ENCODE results near the gene NOS1AP.

Gene NOS1AP

DNA sequence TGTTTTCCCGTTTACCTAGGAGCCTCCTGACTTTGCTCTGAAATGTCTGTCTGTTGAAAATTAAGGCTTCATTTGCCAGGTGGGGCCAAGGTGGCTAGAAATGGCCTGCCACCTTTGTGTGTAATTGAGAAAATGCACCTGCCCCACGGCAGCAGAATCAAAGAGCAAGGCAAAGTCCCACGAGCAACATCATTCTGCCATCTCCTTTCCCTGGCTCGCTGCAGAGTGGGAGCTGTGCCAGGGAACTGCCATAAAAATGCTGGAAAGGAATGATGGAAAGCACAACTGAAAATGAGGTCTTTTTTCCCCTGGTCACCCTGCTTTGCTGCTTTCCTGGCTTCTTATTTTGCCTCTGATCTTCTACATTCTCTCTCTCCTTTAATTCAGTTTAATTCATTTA, 40.3 kb upstream of the NOS1AP start:
- no peaks in the 10 kb centered on the region for H3F3A ChIP-seq (ENCODE audit: insufficient read depth, low read length)
- no peak overlapping the region for H2AFZ ChIP-seq (ENCODE audit: low read length)
- no peak for DNase-seq
- H3K9me3 ChIP-seq (replicated peaks; ENCODE audit: insufficient read depth, low read length), result no peaks in the 10 kb centered on the region
- no peaks in the 10 kb centered on the region for H4K20me1 ChIP-seq (ENCODE audit: insufficient read depth, low read length)
- no peaks in the 10 kb centered on the region for H3K79me2 ChIP-seq (ENCODE audit: low read length)
- H3K4me3 ChIP-seq (ENCODE audit: low read length), result no peak overlapping the region
- no peaks in the 10 kb centered on the region for H3K36me3 ChIP-seq (replicated peaks; ENCODE audit: insufficient read depth, low read length)
- no peak overlapping the region for H3K4me2 ChIP-seq (ENCODE audit: low read depth, low read length)
- no peak overlapping the region for H3K27ac ChIP-seq (ENCODE audit: low read length)
- no peaks in the 10 kb centered on the region for H3K9me2 ChIP-seq (replicated peaks; ENCODE audit: insufficient read depth, low read length)
- H3K27me3 ChIP-seq (replicated peaks; ENCODE audit: insufficient read depth, low read length), result 0 out of 2 replicates have a peak, but pooled peaks cover 5% of the 10 kb centered on the region
- H3K9ac ChIP-seq (ENCODE audit: low read length), result no peak overlapping the region
- no peaks in the 10 kb centered on the region for H3K4me1 ChIP-seq (ENCODE audit: low read length)
- TF ChIP-seq, protein P1, sequence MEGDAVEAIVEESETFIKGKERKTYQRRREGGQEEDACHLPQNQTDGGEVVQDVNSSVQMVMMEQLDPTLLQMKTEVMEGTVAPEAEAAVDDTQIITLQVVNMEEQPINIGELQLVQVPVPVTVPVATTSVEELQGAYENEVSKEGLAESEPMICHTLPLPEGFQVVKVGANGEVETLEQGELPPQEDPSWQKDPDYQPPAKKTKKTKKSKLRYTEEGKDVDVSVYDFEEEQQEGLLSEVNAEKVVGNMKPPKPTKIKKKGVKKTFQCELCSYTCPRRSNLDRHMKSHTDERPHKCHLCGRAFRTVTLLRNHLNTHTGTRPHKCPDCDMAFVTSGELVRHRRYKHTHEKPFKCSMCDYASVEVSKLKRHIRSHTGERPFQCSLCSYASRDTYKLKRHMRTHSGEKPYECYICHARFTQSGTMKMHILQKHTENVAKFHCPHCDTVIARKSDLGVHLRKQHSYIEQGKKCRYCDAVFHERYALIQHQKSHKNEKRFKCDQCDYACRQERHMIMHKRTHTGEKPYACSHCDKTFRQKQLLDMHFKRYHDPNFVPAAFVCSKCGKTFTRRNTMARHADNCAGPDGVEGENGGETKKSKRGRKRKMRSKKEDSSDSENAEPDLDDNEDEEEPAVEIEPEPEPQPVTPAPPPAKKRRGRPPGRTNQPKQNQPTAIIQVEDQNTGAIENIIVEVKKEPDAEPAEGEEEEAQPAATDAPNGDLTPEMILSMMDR (IDR thresholded peaks at IDR 0.05; ENCODE audit: low read length), result no peak
- TF ChIP-seq EZH2phosphoT487 (IDR thresholded peaks at IDR 0.05; ENCODE audit: low read length) (no peak), EZH2 (optimal IDR thresholded peaks at IDR 0.05; ENCODE audit: low read depth, low read length) (no peak)

GRCh38 chr1:162030759-162031280, 38.7 kb upstream of the NOS1AP start:
- no peak for DNase-seq
- H3K9ac ChIP-seq (ENCODE audit: low read length), result no peak overlapping the region
- TF ChIP-seq EZH2phosphoT487 (IDR thresholded peaks at IDR 0.05; ENCODE audit: low read length) (no peak), EZH2 (optimal IDR thresholded peaks at IDR 0.05; ENCODE audit: low read depth, low read length) (no peak)
- TF ChIP-seq, protein P1 (IDR thresholded peaks at IDR 0.05; ENCODE audit: low read length), result no peak

GRCh38 chr1:162033428-162033827, 36.1 kb upstream of the NOS1AP start:
- no peak overlapping the region for H2AFZ ChIP-seq (ENCODE audit: low read length)
- H3K4me3 ChIP-seq (ENCODE audit: low read length), result no peak overlapping the region
- no peak overlapping the region for H3K27ac ChIP-seq (ENCODE audit: low read length)
- H3K9me2 ChIP-seq (replicated peaks; ENCODE audit: insufficient read depth, low read length), result no peaks in the 10 kb centered on the region
- no peaks in the 10 kb centered on the region for H3K79me2 ChIP-seq (ENCODE audit: low read length)
- no peaks in the 10 kb centered on the region for H3K36me3 ChIP-seq (replicated peaks; ENCODE audit: insufficient read depth, low read length)
- no peaks in the 10 kb centered on the region for H3K9me3 ChIP-seq (replicated peaks; ENCODE audit: insufficient read depth, low read length)
- no peak for DNase-seq
- peaks cover 26% of the 10 kb centered on the region for H3K4me1 ChIP-seq (ENCODE audit: low read length)
- H3F3A ChIP-seq (ENCODE audit: insufficient read depth, low read length), result 0 out of 2 replicates have a peak, but pooled peaks cover 4% of the 10 kb centered on the region
- H4K20me1 ChIP-seq (ENCODE audit: insufficient read depth, low read length), result no peaks in the 10 kb centered on the region
- no peak overlapping the region for H3K9ac ChIP-seq (ENCODE audit: low read length)
- no peak overlapping the region for H3K4me2 ChIP-seq (ENCODE audit: low read depth, low read length)
- TF ChIP-seq EZH2phosphoT487 (IDR thresholded peaks at IDR 0.05; ENCODE audit: low read length), result no peak
- TF ChIP-seq, protein P1 (IDR thresholded peaks at IDR 0.05; ENCODE audit: low read length), result no peak
- TF ChIP-seq EZH2 (optimal IDR thresholded peaks at IDR 0.05; ENCODE audit: low read depth, low read length), result no peak
- H3K27me3 ChIP-seq (replicated peaks; ENCODE audit: insufficient read depth, low read length), result no peaks in the 10 kb centered on the region

More at GRCh38 chr1:162030759-162031280, 38.7 kb upstream of the NOS1AP start:
- no peak overlapping the region for H2AFZ ChIP-seq (ENCODE audit: low read length)
- no peaks in the 10 kb centered on the region for H3K9me2 ChIP-seq (replicated peaks; ENCODE audit: insufficient read depth, low read length)
- no peaks in the 10 kb centered on the region for H3F3A ChIP-seq (ENCODE audit: insufficient read depth, low read length)
- H3K4me2 ChIP-seq (ENCODE audit: low read depth, low read length), result no peak overlapping the region
- H3K4me1 ChIP-seq (ENCODE audit: low read length), result peaks cover 10% of the 10 kb centered on the region
- no peaks in the 10 kb centered on the region for H3K9me3 ChIP-seq (replicated peaks; ENCODE audit: insufficient read depth, low read length)
- H3K79me2 ChIP-seq (ENCODE audit: low read length), result no peaks in the 10 kb centered on the region
- no peaks in the 10 kb centered on the region for H4K20me1 ChIP-seq (ENCODE audit: insufficient read depth, low read length)
- no peak overlapping the region for H3K27ac ChIP-seq (ENCODE audit: low read length)
- H3K4me3 ChIP-seq (ENCODE audit: low read length), result no peak overlapping the region
- H3K36me3 ChIP-seq (replicated peaks; ENCODE audit: insufficient read depth, low read length), result no peaks in the 10 kb centered on the region
- no peaks in the 10 kb centered on the region for H3K27me3 ChIP-seq (replicated peaks; ENCODE audit: insufficient read depth, low read length)
